Activated effector memory CD4-positive, alpha-beta T cell treated with Interleukin-2 at 50 U/mL for 16 hours (primary cell): ENCODE data around the gene NME2.
"Not testable (repeated sequence)": the region's sequence is repeated elsewhere in the genome, so short reads cannot be mapped to it uniquely, and the experiment has no call there.

ENCODE experiments used
- DNase-seq: peaks from one replicate; pipeline ENCODE4 v3.0.0-alpha.2; 2020

Gene NME2

DNA sequence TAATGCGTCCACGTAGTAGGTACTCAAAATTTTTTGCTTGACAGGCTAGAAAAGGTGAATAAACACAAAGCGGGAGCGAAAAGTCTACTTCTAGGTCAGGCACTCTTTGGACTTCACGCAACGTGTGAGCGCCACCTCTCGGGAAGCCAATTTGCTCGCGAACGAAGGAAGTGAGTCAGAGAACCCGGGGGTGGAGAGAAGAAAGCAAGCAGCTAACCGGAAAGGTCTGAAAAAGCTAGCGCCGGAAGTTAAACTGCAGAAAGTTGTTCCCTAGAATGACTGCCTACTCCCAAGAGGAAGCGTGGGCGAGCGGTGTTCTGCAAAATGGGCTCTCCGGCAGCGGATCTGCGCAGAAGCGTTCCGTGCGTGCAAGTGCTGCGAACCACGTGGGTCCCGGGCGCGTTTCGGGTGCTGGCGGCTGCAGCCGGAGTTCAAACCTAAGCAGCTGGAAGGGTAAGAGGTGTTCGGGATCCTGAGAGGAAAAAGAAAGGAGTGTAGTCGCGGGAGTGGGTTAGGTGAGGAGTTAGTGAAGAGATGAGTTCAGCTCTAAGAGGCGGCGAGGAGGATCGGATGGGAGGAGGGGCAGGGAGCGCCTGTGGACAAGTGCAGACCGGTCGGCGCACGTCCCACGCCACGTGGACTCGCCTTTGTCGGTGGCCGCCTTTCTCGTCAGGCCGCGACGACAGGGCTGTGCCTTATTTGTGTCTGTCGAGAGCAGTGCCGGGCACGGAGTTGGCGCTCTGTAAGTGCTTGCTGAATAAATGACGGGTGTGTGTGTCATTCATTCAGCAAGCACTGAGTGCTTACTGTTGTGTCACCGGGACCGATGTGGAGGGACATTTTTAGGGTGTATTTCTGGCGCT lies 12.8 kb upstream of the NME2 start, which contains the start of gene NME1:
Gene NME1, plus strand, starts transcription at position 350 of the 863 bp plus-strand sequence. CDS start 2,096 bp downstream, outside the sequence.
- DNase-seq = peak; percentile 98

DNA sequence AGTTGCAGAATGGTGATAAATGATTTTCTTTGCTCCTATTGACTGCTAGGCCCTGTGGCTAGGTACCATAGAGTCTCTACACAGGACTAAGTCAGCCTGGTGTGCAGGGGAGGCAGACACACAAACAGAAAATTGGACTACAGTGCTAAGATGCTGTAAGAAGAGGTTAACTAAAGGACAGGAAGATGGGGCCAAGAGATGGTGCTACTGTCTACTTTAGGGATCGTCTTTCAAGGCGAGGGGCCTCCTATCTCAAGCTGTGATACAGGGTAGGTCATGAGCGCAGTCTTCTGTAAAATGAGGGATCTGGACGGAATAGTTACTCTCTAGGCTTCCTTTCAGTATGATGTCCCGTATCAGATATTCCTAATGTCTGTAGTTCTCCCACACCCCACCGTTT lies 12.0 kb upstream of the NME2 start:
- no peak for DNase-seq

DNA sequence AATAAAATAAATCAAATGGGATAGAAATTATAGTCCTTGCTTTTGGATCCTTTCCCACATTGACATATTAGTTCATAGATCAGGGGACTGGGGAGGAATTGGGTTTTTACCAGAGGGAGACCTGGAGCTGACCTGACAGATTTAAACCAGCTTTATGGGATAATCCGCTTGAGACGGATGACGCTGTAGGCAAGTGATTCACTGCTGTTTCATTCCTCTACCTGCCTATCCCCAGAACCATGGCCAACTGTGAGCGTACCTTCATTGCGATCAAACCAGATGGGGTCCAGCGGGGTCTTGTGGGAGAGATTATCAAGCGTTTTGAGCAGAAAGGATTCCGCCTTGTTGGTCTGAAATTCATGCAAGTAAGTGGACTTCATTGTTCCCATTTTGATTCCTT lies 10.8 kb upstream of the NME2 start:
- no peak for DNase-seq

DNA sequence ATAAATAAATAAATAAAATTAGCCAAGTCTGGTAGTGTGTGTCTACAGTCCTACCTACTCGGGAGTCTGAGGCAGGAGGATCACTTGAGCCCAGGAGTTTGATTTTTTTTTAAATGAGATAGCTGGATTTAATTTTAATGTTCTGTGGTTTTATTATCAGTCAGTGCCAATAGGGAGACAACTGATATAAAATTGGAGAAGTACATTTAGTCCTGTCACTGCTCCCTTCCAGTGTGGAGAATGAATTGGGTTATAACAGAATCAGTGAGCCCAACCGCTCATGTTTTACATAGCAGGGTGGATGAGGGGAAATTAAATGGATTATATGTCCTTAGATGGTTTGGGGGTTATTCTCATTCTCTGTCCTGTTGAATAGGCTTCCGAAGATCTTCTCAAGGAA lies 6.6 kb upstream of the NME2 start:
- no peak for DNase-seq

DNA sequence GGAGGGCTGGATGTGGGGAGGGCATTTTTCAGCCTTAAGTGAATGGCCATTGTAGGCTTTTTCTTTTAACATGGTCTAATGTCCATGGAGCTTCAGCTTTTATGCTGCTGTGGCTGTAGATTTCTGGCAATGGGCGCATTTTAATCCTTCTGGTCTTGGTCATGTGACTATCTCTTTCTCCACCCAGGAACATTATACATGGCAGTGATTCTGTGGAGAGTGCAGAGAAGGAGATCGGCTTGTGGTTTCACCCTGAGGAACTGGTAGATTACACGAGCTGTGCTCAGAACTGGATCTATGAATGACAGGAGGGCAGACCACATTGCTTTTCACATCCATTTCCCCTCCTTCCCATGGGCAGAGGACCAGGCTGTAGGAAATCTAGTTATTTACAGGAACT lies 4.7 kb upstream of the NME2 start:
- no peak for DNase-seq

DNA sequence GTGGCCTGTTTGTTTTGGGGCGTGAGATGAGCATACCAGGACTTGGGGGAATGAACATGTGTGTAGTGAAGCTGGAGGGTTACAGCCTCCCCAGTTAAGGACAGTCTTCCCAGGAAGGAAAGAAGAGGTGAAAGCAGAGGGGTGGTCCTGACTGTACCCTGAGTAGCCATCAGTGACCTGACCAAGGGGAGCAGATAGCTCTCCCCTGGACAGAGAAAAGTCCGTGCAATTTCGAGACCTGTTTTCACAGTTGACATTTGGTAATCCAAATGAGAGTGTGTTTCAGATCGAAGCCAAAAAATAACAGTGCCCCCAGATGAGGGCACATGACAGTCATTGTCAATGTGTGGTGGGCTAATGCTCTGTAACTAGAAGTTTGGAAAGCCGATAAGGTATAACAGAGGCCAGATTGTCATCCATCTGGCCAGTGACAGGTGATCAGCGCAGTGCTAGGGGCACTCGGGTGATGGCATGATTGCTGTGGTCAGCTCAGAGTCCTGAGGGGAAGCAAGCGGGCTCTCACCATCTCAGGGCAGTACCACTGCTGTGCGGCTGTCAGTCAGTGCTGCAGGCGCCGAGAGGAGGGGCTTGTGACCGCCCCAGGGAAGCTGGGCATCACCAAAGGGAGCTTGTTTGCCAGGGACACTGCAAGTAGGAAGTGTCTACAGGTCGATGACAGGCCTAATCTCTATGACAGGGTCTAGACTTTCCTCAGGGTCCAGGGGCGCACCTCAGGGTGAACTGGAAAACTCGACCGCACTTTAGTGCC lies 1.1 kb upstream of the NME2 start:
- no peak for DNase-seq

DNA sequence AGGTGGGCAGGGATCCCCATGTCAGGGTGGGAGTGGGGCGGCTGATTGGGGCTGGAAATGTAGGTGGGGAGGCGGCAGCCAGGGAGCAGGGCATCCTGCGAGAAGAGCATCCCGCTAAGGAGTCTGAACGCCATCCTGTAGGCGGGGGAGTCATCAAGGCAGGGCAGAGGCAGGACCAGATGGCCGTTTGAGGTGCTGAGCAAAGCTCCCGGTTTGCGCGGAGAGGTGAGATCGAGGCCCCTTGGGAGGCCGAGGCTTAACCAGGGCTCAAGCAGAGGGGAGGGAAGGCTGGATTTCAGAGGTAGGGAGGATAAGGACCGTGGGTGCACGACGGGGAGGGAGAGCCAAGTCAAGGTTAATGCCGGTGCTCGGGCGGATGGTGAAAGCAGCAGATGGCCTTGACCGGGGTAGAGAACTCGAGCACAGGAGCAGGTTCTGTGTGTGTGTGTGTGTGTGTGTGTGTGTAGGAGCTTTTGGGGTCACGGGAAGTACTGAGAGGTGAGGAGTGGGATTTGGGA lies 472 bp upstream of the NME2 start:
- DNase-seq = peak; percentile 15

DNA sequence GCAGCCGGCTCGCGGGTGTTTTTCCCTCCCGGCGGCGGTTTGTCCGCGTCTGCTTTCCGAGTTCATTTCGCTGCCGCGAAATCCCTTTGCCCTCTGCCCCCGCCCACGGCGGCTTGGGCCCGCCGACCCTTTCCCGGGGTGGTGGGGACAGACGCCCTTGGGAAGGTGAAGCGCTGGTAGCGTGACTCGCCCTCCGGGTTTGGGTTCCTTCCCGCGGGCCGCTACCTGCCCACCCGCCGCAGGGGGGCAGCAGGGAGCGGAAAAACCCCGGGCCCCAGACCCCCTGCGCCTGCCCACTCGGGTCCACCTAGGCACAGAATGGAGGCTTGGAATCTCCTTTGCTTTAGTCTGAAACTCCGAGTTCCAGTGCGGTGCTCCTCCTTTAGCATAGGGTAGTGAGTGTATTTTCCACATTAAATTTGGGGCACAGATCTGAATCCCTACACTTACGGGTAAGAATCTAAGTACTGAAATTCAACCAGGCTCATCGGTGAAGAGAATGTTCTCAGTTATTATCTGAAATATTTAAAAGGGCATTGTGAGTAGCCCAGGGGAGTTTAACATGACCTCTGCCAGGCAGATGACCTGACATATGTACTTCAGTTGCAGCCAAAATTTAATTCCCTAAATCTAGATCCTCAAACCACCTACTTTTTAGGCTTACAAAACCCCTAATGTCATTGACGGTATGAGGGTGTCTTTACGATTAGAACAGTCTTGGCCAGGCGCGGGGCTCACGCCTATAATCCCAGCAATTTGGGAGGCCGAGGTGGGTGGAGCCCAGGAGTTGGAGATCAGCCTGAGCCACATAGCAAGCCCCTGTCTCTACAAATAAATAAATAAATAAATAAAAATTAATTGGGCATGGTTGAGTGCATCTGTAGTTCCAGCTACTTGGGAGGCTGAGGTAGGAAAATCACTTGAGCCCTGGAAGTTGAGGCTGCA lies 1.0 kb downstream of the NME2 start:
- DNase-seq = peak; percentile 55

DNA sequence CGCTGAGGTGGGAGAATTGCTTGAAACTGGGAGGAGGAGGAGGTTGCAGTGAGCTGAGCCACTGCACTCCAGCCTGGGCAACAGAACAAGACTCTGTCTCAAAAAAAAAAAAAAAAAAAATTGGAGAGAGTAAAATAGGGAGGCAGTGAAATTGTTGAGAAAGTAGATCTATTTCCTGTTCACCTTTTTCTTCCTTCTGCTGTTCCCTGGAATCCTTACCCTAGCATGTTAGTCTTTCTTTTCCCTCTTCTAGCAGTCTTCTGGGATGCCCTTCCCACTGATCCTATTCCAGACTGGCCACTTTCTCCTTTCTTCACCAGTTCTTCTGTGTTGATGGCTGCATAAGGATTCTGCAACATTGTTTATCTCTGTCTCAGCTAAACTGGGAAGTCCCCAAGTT lies 3.1 kb downstream of the NME2 start:
- no peak for DNase-seq

DNA sequence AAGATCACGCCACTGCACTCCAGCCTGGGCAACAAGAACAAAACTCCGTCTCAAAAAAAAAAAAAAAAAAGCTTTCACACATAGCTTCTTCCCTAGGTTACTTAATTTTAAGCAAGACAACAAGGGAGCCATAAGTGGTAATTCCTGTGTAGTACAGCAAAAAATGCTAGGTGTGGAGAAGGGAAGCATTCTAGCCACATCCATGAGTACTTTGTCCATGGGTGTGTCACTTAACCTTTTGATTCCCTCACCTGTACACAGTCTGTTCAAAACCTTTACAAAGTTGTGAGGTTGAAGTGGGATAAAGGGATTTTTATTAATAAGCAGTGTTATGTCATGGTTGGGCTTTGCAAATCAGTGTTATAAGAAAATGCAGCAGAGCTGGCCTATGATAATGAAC lies 4.5 kb downstream of the NME2 start:
- no peak for DNase-seq

DNA sequence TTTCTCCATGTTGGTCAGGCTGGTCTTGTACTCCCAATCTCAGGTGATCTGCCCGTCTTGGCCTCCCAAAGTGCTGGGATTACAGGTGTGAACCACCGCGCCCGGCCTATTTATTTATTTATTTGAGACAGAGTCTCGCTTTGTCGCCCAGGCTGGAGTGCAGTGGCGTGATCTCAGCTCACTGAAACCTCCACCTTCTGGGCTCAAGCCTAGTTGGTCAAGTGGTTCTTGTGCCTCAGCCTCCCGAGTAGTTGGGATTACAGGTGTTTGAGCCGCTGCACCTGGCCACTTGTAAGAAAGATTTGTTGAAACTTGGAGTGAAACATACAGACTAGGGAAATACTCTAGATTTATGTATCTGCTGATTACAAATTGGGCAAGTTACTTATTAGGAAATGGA lies 5.8 kb downstream of the NME2 start:
- not testable (repeated sequence) for DNase-seq

DNA sequence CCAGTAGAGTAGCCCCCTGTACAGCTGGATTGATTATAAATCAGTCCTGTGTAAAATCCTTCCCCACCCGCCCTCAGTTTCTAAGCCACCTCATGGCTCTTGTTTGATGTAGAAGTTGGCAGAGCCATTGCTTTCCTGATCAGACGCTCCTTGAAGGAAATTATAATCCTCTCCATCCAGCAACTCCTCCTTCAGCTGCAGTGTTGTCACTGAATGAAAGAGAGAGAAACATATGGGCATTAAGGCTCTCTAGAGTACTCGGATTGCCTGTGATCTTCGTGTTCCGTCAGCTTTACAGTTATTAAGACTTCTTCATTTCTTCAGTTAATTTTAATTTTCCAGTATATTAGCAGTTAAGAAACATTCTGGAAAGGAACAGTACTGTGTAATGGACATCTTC lies 14.3 kb downstream of the NME2 start:
- DNase-seq = no peak

DNA sequence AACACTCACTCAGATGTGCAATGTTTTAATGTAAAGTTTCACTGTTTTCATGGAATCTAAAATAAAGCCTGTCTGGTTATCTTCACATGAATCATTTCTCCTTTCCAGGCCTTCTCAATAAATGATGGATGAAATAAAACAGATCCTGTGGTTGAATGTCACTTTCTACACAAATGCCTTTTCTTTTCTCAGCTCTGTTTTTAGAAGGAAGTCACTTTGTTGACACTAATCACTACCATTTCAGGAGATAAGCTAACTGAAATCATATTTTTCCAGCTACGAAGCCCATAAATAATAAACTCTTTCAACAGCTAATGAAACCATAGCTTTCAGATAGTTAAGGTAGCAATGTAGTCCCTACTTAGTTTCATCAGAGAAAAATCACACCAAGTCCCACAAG lies 17.9 kb downstream of the NME2 start:
- no peak for DNase-seq

DNA sequence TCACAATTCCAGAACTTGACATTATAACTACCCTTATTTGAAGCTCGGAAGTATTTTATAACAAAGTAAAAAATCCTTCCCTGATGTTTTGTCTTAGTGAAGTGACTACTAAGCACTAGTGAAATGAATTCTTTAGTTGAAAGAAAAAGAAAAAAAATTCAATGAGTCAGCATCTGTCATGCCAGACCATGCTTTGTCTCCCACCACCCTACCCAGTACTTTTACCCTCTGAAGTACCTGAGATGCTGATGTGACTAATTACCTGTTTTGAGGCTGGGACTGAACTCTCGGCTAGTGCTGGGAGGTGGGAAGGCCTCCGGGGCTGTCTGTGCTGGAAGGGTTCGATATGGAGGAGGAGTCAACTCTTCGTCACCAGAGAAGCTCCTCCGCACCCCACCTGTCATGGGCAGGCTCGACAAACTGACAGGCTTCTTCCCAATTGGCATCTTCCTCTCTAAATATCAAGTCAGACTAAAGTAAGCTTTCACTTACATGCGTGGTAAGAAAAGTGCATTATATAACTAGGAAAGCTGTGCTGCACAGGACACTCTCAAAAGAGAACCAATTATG lies 19.6 kb downstream of the NME2 start:
- no peak for DNase-seq

DNA sequence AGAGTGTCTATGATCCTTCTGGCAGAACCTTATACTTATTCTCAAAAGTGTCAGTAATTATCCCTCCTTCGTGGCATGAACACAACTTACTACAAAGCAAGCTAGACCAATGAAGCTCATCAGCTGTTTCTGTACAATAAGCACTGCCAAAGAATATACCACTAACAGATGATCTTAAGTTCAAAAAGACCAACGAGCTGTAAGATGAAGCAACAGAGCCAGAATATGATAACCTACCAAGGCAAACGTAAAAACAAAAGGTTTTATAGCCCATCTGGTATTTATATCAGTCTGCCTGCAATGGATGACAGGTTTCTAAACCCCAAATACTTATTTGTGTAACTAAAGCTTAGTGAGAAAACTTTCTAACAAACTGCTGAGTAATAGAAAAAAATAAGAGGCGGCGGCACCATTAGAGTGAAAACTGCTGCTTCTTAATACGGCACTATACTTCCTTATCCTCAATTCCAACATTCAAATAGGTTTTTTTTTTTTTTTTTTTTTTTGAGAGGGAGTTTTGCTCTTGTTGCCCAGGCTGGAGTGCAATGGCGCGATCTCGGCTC lies 22.1 kb downstream of the NME2 start:
- DNase-seq = no peak

DNA sequence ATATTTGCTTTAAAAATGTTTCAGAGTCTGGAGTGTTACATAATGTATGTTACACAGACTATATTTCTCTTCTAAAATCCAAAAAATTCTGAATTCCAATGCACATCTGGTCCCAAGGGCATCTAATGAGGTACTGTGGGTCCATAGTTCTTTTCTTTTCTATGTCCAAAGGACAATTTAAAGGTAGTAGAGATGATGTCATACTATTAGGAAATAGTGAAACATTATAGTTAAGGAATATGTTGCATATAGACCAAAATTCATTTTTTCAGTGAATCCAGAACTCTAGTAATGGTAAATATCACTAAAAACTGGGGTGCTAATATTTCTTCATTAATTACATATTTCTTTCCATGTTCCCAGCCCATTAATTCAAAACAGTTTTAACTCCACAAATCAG lies 23.0 kb downstream of the NME2 start:
- no peak for DNase-seq

DNA sequence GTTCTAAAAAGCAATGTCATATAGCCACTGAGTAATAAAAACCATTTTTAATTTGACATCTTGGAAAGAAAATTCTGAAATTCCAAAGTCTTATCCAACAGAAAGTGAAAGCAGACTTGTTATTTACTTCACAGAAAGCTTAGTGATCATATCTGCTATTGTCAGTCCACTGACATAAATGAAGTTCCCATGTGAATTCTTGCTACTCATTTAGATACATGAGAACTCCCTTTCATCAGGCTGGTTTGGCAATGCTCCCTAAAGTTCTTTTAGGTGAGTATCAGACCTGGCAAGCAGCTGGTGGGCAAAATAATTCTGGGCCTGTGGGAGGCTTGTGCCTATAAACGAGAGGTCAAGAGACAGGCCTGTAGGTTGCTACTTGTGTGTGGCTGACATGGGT lies 23.4 kb downstream of the NME2 start:
- no peak for DNase-seq

DNA sequence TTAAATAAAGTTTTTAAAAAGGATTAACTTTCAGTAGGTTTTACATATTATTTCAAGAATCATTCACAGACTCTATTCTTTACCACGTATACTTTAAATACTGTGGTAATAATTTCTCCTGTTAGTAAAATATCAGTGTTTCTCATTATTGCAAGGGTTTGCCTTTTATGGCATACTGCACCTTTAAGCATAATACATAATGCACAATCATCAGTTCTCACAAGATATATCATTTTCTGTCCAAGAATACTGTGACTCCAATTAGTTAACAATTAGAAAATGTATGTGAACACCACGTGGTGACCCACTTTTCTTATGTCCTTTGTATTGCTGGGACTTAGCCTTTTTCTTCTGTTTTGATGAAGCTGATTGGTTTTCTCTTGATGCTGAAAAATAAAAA lies 25.7 kb downstream of the NME2 start:
- no peak for DNase-seq

DNA sequence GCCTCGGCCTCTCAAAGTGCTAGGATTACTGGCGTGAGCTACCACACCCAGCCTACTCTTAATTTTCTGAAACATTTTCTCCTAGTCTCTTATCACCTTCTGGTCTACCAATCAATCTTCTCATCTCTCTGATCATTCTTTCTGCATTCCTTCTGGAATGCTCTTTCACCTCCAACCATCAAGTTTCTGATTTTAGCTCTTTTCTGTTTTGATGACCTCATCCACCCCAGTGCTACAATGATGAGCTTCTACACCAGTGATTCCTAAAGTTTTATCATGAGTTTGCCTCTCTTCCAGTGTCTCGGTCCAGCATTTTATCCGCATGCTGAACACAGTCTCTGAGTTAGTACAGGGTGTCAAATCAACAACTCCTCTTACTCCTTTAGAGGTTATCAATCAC lies 31.5 kb downstream of the NME2 start:
- DNase-seq = no peak

DNA sequence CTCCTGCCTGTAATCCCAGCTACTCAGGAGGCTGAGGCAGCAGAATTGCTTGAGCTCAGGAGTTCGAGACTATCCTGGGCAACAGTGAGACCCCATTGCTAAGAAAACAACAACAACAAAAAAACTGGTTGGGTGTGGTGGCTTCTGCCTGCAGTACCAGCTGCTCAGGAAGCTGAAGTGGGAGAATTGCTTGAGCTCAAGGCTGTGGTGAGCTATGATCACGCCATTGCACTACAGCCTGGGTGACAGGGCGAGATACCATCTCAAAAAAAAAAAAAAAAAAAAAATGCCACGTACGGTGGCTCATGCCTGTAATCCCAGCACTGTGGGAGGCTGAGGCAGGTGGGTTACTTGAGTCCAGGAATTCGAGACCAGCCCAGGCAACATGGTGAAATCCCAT lies 34.1 kb downstream of the NME2 start:
- DNase-seq = peak; percentile 35

DNA sequence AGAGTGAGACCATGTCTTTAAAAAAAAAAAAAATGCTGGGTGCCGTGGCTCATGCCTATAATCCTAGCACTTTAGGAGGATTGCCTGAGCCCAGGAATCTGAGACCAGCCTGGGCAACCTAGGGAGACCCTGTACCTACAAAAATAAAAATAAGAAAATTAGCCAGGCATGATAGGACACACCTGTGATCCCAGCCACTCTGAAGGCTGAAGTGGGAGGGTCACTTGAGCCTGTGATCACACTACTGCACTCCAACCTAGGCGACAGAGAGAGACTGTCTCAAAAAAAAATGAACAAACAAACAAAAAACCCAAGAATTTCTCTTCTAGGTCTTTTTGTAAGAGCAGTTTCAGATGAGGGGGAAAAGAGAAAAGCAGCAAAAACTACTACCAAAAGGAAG lies 34.6 kb downstream of the NME2 start:
- no peak for DNase-seq

DNA sequence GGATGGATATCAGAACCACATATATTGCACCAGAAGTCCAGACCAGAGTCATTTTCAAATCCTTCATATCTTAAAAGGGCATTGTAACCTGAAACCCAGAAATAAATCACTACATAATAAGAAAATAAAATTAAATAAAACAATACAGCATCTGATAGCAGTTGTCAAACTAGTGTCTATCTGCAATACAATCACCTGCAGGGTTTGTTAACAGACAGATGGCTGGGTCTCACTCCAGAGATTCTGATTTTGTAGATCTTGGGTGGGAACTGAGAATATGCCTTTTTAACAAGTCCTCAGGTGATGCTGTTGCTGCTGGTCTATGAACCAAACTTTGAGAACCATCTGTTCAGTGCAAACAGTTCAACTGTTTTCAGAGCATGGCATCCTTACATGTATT lies 37.6 kb downstream of the NME2 start:
- no peak for DNase-seq
